NCI-H2029 treated with DMSO at 0.1 percent for 48 hours (cell line): Measurements from ENCODE around the gene EPB41L2.

Experiments used
- DNase-seq: peaks from one replicate; lab custom pipeline; 2025; lab: John Stamatoyannopoulos, UW

The EPB41L2 gene

DNA sequence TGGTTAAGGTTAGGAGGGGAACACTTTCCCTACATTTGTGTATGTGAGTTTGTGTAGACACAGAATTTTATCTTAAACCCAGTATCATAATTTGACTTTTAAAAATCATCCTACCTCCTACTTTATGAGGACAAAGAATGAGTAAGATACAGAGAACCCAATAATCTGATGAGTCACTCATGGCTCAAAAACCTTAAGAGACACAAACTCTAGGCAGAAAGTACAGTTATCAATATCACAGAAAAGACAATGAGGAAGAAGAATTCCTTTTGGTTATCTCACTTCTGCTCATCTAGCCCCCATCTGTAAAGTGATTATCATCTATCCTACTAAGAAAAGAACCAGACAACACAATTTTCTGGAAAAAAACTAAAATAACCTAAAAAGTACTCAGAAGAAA lies 87.7 kb downstream of the EPB41L2 start:
- no peak for DNase-seq

DNA sequence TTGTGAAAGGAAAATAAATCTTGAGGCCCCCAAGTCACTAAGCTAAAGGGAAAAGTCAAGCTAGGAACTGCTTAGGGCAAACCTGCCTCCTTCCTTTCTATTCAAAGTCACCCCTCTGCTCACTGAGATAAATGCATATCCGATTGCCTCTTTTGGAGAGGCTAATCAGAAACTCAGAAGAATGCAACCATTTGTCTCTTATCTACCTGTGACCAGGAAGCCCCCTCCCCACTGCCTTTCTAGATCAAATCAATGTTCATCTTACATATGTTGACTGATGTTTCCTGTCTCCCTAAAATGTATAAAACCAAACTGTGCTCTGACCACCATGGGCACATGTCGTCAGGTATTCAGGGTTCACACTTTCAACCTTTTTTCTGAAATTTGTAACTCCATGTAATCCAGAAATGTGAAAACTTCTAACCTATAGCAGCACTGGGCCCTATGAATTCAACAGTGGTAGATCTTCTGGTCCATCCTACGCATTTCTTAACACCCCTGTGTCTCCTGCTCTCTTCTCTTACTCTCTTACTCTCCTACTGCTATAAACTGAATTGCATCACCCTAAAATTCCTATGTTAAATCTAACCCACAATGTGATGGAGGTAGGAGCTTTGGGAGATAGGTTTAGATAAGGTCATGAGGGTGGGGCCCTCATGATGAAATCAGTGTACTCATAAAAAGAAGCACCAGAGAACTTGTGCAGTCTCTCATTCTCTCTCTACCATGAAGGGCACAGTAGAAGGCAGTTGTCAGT lies 89.3 kb downstream of the EPB41L2 start:
- DNase-seq: no peak

DNA sequence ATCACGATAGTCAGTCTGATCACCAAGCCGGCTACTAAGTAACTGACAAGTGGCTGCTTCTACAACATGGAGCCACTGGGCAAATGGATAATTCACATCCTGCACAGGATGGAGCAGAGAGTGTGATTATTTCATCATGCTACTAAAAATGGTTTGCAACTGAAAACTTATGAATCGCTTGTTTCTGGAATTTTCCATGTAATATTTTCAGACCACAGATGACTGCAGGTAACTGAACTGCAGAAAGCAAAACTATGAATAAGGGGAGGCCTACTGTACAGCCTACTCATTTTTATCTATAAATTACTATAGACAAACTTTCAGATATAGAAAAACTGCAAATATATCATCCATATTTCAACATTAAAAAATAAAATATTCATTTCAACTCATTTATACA lies 91.5 kb downstream of the EPB41L2 start:
- DNase-seq: no peak

DNA sequence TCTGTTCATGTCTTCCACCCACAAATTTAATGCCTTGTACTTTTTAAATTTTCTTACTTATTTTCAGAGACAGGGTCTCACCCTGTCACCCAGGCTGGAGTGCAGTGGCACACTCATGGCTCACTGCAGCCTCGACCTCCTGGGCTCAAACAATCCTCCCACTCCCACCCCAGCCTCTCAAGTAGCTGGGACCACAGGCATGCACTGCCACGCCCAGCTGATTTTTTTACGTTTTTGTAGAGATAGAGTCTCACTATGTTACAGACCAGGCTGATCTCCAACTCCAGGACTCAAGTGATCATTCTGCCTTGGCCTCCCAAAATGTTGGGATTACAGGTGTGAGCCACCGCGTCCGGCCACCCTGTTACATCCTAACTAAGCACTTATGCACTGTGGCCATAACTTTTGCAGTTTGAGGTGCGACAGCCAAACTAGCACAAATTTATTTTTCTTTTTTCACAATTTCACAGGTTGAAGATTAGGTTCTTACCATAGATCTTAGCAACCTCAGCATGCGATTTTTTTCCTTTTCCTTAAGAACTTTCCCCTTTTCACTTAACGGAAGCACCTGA lies 92.1 kb downstream of the EPB41L2 start:
- DNase-seq: no peak

DNA sequence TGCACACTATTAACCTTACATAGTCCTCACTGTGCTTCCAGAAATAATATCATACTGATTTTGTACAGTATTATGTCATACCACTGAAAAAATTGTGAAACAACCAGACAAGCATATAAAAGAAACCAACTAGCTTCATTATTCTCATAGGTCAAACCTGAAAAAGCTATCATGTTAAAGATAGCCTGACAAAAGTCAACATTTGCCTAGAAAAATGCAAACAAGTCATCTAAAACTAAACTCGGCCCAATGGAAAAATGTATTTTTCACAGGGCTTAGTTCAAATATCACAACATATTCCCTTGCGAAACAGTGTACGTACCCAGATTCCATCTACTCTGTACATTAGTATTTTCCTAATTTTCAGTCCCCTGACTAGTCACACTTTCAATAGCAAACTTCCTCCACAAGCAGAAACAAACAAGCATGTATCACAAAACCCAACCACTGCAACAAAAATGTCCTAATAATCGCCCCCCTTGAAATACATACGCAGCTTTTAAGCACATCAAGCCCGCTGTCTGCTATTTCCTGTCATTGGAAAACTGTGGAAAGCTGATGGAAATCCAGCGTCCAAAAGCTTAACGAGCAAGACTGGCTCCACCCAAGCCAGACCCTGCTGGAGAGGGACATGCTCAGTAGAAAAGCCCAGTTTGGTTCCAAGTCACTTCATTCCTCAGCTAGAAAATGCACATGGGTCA lies 93.1 kb downstream of the EPB41L2 start:
- no peak for DNase-seq

DNA sequence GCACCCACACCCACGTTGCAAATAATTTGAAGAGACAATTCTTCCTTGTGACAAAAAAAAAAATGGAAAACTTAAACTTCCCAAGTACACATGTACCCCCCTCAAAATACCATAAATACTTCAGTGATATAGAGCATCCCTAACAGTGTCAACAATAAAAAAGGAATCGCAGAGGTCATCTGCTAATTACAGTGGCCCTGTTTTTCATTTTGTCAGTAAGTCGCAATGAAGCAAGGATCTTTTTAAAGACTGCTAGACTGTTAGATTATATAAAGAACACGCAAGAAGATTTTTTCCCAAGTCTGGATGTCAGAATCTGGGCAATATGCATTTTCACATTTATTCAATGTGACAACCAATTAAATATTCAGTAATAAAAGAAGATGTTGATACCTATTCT lies 93.9 kb downstream of the EPB41L2 start:
- DNase-seq: no peak

DNA sequence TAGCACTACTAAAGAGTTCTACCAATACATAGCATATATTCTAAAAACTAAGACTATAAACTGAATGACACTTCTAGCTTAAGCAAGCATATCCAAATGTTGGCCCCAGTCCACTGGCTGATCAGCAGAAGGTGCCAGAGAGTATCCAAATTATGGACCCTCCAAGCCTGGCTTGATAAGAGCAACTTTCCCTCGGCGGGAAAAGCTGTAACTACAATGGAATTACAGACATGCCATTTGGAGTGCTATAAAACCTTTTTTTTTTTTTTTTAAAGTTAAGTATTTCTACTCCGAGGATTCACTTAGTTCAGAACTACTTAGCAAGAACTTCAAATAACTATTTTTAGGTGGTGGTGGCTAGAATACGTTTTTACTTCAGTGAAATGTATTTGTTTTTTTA lies 94.6 kb downstream of the EPB41L2 start:
- DNase-seq: no peak

DNA sequence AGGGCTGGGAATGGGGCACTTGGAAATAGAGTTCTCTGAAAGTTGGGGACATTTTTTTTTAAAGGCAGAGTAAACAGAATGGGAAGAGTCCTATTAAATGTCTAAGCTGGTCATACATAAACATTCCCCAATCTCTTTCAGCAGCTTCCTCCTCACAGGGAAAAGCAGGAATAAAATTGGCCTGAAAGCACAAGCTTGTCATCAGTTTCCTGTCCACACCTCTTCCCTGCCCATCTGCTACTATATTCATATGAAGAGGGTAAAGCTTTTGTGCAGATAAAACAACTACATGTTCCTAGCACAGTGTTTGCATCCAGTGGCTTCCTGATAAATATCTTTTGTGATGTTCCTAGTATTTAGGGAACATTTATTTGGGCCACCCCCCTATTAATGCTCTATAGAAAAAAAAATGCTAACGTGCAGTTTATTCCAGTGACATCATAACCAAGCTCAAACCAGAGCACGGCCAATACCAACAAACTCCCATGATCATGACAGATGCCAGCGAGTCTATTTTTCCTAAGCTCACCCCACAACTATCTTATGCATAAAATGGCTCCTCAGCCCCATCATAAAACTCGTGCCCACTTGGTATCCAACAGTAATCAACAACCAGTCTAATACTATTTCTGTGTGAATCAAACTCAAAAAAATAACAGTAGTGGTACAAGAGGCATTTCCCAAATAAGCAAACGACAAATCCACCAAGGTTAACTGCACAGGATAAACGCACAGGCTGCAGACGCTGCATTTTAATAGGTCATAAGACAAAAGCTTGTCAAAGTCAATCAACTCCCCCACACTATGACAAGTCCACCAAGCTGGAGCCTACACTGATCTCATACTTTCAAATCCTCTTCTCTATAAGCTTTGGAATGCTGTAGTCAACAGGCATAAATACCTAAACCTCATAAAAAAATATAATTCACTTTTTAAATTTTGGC lies 95.3 kb downstream of the EPB41L2 start:
- DNase-seq: no peak

DNA sequence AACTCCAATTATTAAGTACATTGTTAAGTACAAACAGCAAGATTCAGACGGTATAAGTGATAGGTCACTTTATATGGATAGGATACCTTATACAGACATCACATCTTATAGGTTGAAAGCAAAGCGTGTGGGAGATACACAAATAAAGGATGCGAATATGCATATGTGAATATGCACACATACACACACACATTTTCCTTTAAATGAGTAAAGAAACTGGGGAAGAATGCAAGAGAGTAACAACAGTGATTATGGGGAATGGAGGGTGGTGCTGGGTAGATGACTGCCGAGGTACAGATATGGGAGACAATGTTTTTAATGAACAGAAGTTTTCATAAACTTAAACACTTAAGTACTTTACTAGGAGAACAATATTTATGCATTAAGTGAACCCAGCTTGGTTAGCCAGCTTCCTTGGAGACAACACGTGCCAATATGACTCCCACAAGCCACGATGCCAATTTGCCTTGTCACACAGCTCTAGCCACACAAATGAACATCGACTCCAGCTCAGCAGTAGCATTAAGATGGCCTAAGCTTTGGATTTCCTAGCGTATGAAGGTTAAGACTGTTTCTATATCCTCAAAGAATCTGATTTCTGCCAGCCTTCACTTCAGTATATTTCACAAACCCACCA lies 96.6 kb downstream of the EPB41L2 start:
- no peak for DNase-seq

DNA sequence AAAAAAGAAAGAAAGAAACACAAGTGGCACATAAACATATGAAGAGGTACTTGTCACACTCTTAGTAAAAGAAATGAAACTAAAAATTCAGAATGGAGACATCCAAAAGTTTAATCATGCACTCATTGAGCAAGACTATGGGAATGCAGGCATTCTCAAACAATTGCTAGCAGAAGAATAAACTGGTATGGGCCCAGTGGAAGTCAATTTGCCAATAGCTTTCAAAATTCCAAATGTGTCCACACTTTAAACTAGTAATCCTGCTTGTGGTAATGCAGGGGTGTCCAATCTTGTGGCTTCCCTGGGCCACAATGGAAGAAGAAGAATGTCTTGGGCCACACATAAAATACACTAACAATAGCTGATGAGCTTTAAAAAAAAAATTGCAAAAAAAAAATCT lies 97.4 kb downstream of the EPB41L2 start:
- DNase-seq: no peak

DNA sequence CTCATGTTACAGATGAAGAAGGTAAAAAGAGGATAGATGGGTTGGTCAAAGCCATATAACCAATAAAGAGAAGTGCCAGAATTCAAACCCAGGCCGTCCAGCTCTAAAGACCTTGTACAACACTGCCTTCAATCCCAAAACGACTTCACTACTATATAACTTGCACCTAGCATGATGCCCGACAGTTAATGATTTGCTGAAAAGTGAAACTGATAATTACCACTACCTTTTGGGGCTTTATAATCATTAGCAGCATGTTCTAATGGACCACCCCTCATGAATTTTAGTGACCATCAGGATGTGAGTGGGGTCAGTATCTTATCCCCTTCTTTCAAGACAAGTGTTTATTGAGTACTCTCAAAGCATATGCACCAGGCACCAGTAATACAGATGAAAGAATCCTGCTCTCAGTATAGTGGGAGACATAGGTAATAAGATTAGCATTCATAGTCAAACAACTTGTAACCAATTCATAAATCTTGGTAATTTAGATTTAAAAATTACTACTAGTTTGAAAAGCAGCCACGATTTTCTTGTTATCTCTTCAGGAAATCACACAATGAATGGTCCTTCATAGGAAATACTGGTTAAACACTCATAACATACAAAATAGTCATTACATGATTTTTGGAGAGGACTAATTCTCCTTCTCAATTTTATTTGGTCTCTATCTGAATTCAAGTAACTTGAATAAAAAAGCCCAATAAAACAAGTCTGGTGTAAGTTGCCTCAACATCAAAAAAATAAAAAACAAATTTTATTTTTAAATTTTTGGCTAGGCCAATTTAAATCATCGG lies 98.0 kb downstream of the EPB41L2 start:
- DNase-seq: no peak

DNA sequence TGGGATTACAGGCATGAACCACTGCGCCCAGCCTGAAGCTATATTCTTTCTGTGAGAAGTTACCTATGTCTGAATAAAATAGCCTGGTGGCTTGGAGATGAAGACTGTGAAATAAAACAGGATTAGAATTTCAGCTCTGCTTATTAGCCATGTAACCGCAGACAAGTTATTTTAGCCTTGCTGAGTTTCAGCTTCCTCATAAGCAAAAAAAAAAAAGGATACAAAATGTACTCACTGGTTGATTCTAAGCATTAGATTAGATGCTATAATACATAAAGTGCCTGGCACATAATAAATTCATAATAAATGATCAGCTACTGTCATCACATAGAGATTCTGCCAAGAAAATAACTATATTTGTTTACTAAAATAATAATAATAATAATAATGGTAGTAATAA lies 98.8 kb downstream of the EPB41L2 start:
- DNase-seq: no peak

DNA sequence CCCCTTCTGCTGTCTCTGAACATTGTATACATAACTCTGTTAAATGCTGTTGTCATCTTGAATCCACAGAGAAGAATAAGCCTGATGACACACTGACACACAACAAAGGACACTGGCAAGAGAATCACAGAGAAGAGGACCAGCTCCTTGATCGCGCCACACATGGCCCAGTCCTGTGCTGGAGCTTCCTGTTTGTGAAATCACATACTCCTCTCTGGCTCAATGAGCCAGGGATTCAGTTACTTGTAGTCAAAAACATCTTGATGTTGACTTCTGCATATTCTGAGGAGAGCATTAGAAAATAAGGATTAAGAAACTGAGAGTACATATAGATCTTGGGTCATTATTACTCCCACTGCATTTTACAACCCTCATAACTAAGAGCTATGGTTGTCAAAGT lies 100.1 kb downstream of the EPB41L2 start:
- no peak for DNase-seq

DNA sequence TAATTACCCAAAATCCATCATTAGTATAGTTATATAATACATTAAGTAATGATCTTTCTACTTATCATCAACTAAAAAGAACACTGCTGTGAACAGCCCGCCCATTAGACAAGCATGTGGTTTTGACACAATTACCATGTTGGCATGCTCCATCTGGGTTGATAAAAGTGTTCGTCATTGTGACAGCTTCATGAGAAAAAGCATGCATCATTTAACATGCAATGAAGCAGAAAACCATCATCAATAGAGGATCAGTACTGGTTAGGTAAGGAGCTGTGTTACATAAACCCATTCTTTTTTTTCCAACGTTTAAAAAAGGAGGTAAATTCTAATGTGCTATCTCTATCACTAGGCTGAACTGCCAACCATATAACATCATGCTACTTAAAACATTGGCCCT lies 101.9 kb downstream of the EPB41L2 start:
- no peak for DNase-seq

DNA sequence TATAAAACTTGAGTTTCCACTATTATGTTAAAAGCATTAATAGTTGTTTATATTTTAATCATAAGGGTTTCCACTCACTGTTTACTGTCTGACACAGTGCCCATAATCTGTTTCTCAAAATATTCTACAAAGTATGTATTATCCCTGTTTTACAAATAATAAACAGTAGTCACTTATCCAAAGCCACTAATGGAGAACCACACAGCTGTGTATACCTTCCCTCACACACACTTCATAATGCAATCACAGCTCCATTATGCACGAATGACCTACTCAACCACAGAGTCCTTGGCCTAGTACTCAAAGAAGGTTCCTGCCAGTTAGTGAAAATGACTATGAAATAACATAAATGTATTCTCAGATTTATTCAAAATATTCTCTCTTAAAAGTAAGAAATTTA lies 103.1 kb downstream of the EPB41L2 start:
- DNase-seq: no peak

DNA sequence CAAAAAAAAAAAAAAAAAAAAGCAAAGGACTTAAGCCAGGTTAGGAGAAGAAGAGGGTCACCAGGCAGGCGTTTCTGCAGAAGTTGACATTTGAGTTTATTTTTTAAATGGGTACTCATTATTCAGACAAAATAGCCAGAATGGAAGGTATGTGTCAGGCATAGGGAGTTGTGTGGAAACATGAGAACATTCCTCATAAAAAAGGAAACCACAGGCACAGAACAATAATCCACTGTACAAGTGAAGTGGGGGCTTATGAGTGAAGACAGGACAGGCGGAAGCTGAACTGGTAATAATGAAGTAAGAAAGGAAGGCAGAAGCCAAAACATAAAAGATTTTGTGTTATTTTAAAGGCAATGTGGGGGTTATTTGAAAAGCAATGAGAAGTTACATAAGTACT lies 104.6 kb downstream of the EPB41L2 start:
- no peak for DNase-seq

DNA sequence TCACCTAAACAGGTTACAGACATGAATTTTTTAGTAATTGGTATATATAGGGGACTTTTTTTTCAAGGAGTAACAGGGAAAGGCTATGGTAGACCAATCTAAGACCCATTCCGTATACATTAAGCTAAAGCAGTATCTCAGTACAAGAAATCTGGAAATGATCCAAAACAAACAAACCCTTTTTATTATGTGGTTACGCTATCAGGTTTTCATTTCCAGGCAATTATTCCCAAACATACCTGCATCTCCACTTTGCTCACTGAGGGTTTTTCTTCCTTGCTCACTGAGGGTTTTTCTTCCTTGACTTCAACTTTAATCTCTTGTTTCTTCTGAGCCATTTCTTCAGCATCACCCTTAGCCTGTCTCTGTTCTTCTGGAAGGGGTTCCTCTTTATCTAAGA lies 107.3 kb downstream of the EPB41L2 start:
- DNase-seq: no peak

DNA sequence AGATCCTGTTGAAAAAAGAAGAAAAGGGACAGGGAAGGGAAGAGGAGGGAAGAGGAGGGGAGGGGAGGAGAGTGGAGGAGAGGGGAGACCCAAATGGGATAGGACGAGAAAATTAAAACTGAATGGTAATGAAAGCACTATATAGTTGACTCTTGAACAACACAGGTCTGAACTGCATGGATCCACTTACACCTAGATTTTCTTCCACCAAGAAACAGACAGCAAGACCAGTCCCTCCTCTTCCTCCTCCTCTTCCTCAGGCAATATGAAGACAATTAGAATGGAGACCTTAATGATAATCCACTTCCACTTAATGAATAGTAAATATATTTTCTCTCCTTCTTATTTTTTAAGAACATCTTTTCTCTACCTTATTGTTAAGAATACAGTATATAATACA lies 113.5 kb downstream of the EPB41L2 start:
- DNase-seq: no peak

DNA sequence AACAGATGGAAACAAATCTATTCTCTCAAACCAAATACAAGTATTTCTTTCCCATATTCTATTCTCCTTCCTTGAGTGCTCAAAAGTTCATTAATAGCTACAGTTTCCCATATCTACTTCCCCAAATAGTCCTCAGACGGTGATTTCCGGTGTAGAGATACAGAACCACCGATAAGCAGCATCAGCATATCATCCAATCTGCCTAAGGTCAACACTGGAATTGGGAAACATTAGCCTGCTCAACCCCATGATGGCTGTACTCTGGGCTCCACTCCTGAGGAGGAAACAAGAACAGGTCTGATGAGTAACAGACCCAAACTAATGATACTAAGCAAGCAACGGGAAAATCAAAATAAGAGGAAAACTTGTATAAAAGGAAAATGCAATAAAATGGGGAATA lies 115.6 kb downstream of the EPB41L2 start:
- DNase-seq: no peak

DNA sequence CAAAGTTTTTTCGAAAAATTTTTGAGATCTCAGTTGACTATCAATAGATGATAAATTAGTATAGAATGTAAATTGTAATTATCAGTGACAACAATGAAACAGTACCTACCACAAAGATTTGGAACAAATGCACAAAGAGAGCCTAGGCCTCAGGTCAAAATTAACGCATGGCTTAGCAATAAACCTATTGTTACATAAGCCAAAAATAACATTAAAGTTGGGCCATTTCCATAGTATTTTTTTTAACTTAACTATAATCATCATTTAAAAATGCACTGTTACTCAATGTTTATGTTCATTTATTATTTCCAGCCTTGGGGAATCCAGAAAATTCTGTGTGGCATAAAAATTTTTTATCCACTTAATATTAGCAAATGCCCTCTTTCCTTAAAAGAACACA lies 117.0 kb downstream of the EPB41L2 start:
- no peak for DNase-seq

DNA sequence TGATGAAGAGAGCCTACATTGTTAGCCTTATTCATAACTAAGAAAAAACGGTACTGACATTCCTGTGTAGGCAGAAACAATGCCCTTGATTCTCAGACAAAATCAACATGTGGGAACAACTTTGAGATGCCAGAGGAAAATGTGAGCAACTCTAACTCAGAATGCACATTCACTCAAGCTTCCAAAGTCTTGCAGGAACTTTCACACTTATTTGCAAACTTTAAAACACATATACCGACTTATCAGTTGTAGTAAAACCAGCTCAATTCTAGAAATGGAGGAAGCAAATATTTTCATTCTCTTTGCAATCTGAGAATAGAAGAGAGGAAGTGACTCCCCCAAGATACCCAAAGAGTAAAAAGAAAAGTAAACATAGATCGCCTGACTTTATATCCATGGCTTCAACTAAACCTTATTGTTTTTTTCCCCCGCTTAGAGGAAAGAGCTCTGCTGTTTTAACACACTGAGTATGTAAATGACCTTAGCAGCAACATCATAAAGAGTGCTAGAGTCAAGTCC lies 117.6 kb downstream of the EPB41L2 start:
- no peak for DNase-seq
